ENCODE measurements around the gene PAOX.

The PAOX gene

DNA sequence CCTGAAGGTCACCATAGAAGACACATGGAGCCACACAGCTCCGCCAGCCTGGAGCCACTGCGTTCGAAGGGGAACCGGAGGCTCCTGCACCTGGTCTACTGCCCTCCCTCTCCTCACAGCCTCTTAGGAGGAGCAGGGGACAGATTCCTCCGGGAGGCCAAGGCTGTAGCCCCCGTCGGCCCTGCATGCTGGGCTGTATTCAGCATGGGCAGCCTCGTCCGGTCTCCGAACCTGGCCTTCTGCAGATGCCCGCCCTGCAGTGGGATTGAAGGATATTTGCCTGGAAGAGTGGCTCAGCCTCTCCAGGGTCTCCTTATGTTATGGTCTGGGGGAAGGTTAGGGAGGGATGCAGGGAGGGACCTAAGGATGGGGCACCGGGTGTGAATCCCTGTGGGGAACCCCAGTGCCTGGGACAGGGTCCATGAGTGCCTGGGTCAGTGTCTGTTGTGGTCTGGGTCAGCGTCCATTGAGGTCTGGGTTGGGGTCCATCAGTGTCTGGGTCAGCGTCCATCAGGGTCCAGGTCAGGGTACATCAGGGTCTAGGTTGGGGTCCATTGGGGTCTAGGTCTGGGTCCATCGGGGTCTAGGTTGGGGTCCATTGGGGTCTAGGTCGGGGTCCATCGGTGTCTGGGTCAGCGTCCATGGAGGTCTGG lies 61.7 kb downstream of the PAOX start:
- TF ChIP-seq, protein P1, sequence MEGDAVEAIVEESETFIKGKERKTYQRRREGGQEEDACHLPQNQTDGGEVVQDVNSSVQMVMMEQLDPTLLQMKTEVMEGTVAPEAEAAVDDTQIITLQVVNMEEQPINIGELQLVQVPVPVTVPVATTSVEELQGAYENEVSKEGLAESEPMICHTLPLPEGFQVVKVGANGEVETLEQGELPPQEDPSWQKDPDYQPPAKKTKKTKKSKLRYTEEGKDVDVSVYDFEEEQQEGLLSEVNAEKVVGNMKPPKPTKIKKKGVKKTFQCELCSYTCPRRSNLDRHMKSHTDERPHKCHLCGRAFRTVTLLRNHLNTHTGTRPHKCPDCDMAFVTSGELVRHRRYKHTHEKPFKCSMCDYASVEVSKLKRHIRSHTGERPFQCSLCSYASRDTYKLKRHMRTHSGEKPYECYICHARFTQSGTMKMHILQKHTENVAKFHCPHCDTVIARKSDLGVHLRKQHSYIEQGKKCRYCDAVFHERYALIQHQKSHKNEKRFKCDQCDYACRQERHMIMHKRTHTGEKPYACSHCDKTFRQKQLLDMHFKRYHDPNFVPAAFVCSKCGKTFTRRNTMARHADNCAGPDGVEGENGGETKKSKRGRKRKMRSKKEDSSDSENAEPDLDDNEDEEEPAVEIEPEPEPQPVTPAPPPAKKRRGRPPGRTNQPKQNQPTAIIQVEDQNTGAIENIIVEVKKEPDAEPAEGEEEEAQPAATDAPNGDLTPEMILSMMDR (IDR thresholded peaks at IDR 0.05; ENCODE audit: insufficient read depth, missing control alignments) = no peak
- FAIRE-seq = no peak

More for the DNA sequence above, 61.7 kb downstream of the PAOX start:
- DNase-seq (ENCODE audit: insufficient read length, low spot score) = no peak

Data from D721Med (cell line).